HepG2 (cell line): ENCODE measurements around the gene IL1RAPL2. TPM values are rescaled to one million over a fixed set of nuclear protein-coding genes. Genes with fewer than 3 reads are reported as not detected.

Experiments
- ATAC-seq: fragments of 200-7000 bp; cut with Tn5 transposase; 3 replicates; pipeline ENCODE4 v1.9.1; 2020; ENCODE audit warnings: mild to moderate bottlenecking, moderate library complexity
- BruUV-seq: library from RNA; stranded (reverse); fragments of 400-500 nt; replicated peaks from 2 replicates; lab custom pipeline; 2021; lab: Mats Ljungman, UMichigan
- CTCF ChIA-PET: fragments of 300-600 bp; formaldehyde crosslinking; extraction: SDS; loops from one replicate; lab custom pipeline; 2021; ENCODE audit warnings: low total read pairs, inconsistent platforms, low intra/inter-chr PET ratio; lab: Yijun Ruan, JAX
- POLR2A ChIA-PET: fragments of 350-600 bp; sonication (Branson Sonifier 250); formaldehyde crosslinking; loops from one replicate; lab custom pipeline; 2020; ENCODE audit warnings: antibody characterized with exemption, inconsistent platforms; lab: Yijun Ruan, JAX
- DNase-seq: peaks from one replicate; pipeline ENCODE4 v3.0.0-alpha.2; 2015; ENCODE audit warnings: low spot score
- FAIRE-seq: peaks from 3 replicates; lab custom pipeline; 2011; peaks lifted over from hg19 to GRCh38; lab: Jason Lieb, UNC
- H2AFZ ChIP-seq: one replicate; pipeline ENCODE4 v1.6.1; 2011; ENCODE audit warnings: low read length, inconsistent platforms
- H3K27ac ChIP-seq: fragments of 300-600 bp; 3 replicates; pipeline ENCODE4 v1.8.0; 2011; ENCODE audit warnings: mixed run types, mild to moderate bottlenecking, mixed read lengths, low read length, inconsistent platforms; ENCODE audit not compliant: insufficient read depth; ENCODE audit errors: extremely low read length
- H3K27me3 ChIP-seq, 2 experiments: fragments of 200-600 bp in 1 of 2; 2 replicates in 1 of 2; 3 replicates in 1 of 2; pipeline versions ENCODE4 v1.6.0 to v1.8.0; 2011; ENCODE audit warnings: low read length in 2 of 2, mild to moderate bottlenecking in 2 of 2, moderate library complexity in 2 of 2, inconsistent platforms in 1 of 2; ENCODE audit not compliant: insufficient read depth in 2 of 2, control insufficient read depth in 1 of 2
- H3K36me3 ChIP-seq, 2 experiments: fragments of 200-600 bp in 1 of 2; replicated peaks in 1 of 2; 2 replicates in 1 of 2; 3 replicates in 1 of 2; pipeline versions ENCODE4 v1.5.1 to v1.8.0; 2011; ENCODE audit warnings: low read length in 2 of 2, inconsistent platforms in 1 of 2; ENCODE audit not compliant: insufficient read depth in 2 of 2, control insufficient read depth in 1 of 2
- H3K4me1 ChIP-seq: 2 replicates; pipeline ENCODE4 v1.5.1; 2012; ENCODE audit warnings: low read length, inconsistent platforms; ENCODE audit not compliant: insufficient read depth
- H3K4me2 ChIP-seq: 2 replicates; pipeline ENCODE4 v1.6.0; 2011; ENCODE audit warnings: low read depth, low read length, inconsistent platforms
- H3K4me3 ChIP-seq, 3 experiments: fragments of 200-600 bp in 1 of 3; sonication (generic), shearing (Covaris generic) in 1 of 3; replicated peaks in 1 of 3; 2 replicates each; pipeline ENCODE4 v1.5.1; 2011 to 2016; ENCODE audit warnings: low read length in 3 of 3, inconsistent platforms in 2 of 3, low read depth in 2 of 3, mild to moderate bottlenecking in 2 of 3, control low read depth in 1 of 3, mixed read lengths in 1 of 3; ENCODE audit not compliant: insufficient read depth in 1 of 3
- H3K79me2 ChIP-seq: one replicate; pipeline ENCODE4 v1.6.1; 2011; ENCODE audit warnings: low read length, inconsistent platforms; ENCODE audit not compliant: insufficient read depth
- H3K9ac ChIP-seq: 2 replicates; pipeline ENCODE4 v1.6.0; 2011; ENCODE audit warnings: mild to moderate bottlenecking, low read depth, low read length, inconsistent platforms; ENCODE audit not compliant: insufficient read depth
- H3K9me3 ChIP-seq: 2 replicates; pipeline ENCODE4 v1.5.1; 2012; ENCODE audit warnings: mild to moderate bottlenecking, low read length
- H4K20me1 ChIP-seq: 2 replicates; pipeline ENCODE4 v1.6.0; 2011; ENCODE audit warnings: inconsistent platforms, mild to moderate bottlenecking, low read length, moderate library complexity; ENCODE audit not compliant: insufficient read depth
- GMEB1 ChIP-seq: sonication (generic); formaldehyde crosslinking; IDR thresholded peaks from 2 replicates; pipeline ENCODE4 v1.5.1; 2020; ENCODE audit warnings: missing genetic modification reagents, mild to moderate bottlenecking, borderline replicate concordance
- HNF1A ChIP-seq, 2 experiments: sonication (generic) in 1 of 2; formaldehyde crosslinking in 1 of 2; IDR thresholded peaks; 2 replicates each; pipeline versions ENCODE4 v1.4.0 to v1.6.1; 2016 to 2020; ENCODE audit warnings: borderline replicate concordance in 1 of 2, low read depth in 1 of 2, mild to moderate bottlenecking in 1 of 2, missing genetic modification reagents in 1 of 2
- NCOR1 ChIP-seq: fragments of 200-600 bp; sonication (generic); IDR thresholded peaks from 2 replicates; pipeline ENCODE4 v1.7.0; 2017; ENCODE audit warnings: antibody characterized with exemption, low read length, borderline replicate concordance
- SMAD3 ChIP-seq: sonication (generic); formaldehyde crosslinking; IDR thresholded peaks from 2 replicates; pipeline ENCODE4 v1.4.0; 2020; ENCODE audit warnings: missing genetic modification reagents
- ZBTB49 ChIP-seq: sonication (generic); formaldehyde crosslinking; IDR thresholded peaks from 2 replicates; pipeline ENCODE4 v1.4.0; 2020; ENCODE audit warnings: missing genetic modification reagents, borderline replicate concordance
- ZFP62 ChIP-seq: sonication (generic); formaldehyde crosslinking; IDR thresholded peaks from 2 replicates; pipeline ENCODE4 v1.4.0; 2020; ENCODE audit warnings: missing genetic modification reagents
- ZNF607 ChIP-seq: sonication (generic); formaldehyde crosslinking; IDR thresholded peaks from 2 replicates; pipeline ENCODE4 v1.5.1; 2020; ENCODE audit warnings: missing genetic modification reagents, mild to moderate bottlenecking, borderline replicate concordance
- WGBS: methylation state at CpG from one replicate; pipeline ENCODE4 v1.1.6; 2017; ENCODE audit warnings: low lambda C conversion rate; 5-methylcytosine and 5-hydroxymethylcytosine counted together
- in situ Hi-C: cut with HindIII; loops from 2 replicates; pipeline ENCODE4 v1.10.0; 2017; ENCODE audit warnings: low pct_unique_long_range_greater_than_20kb; ENCODE audit not compliant: extremely low pct_ligation_motif_present
- intact Hi-C: fragments of 100-400 bp; cut with micrococcal nuclease; formaldehyde crosslinking; loops from one replicate; pipeline ENCODE4 v1.10.0; 2022; ENCODE audit not compliant: unreplicated experiment
- polyA plus RNA-seq, 8 experiments: library from polyadenylated mRNA; depleted of rRNA in 3 of 8; stranded (reverse) in 7 of 8; unstranded in 1 of 8; fragments of >200 nt; fragmentation: Illumina TruSeq in 4 of 8; extraction: Trizol in 4 of 8; gene quantifications; 2 replicates each; pipeline versions ENCODE4 v1.2.1 to v1.2.3, GENCODE V29; 2011 to 2016; ENCODE audit warnings: low read depth in 4 of 8, missing spikeins in 1 of 8, mixed read lengths in 1 of 8; ENCODE audit not compliant: insufficient read depth in 1 of 8
- total RNA-seq, 5 experiments: library from RNA; depleted of rRNA; stranded (reverse); fragments of >200 nt; fragmentation: Illumina TruSeq; extraction: Trizol; gene quantifications; 2 replicates each; pipeline ENCODE4 v1.2.3, GENCODE V29; 2016; ENCODE audit warnings: low read depth in 1 of 5

Gene IL1RAPL2
- total and polyA plus RNA-seq, 2 of the 13 experiments (the other 11 are each of a cell fraction or from before 2014, with no cell fraction given): not detected

GRCh38 chrX:105483011-105483410 is 917.0 kb downstream of the IL1RAPL2 start:
- Histone ChIP-seq H3K9me3 (no peaks in the 10 kb centered on the region), H3K4me1 (no peaks in the 10 kb centered on the region), H3K4me3 (no peak overlapping the region), H3K4me2 (no peak overlapping the region), H3K27ac (no peak overlapping the region), H4K20me1 (no peaks in the 10 kb centered on the region), H3K27me3 (no peaks in the 10 kb centered on the region), H3K36me3 (no peaks in the 10 kb centered on the region), H3K79me2 (no peaks in the 10 kb centered on the region), H3K9ac (no peak overlapping the region), H2AFZ (no peak overlapping the region)
- TF ChIP-seq ZFP62 (CRISPR knock-in tag) (no peak), SMAD3 (CRISPR knock-in tag) (no peak)
- FAIRE-seq (no peak), DNase-seq (no peak), ATAC-seq (no peak)
- intact Hi-C loops: no loop called here
- ChIA-PET CTCF (no interaction called here), POLR2A (no interaction called here)
- in situ Hi-C loops: no loop called here
- BruUV-seq: no TSS peak

- no peaks in the 10 kb centered on the region for H3K36me3 ChIP-seq
- H2AFZ ChIP-seq: no peak overlapping the region
- in situ Hi-C loops: no loop called here
- H3K4me3 ChIP-seq: no peak overlapping the region
- BruUV-seq: no TSS peak
- 0% methylated on average over 1 of the region's 1 CpG for WGBS
- H3K4me2 ChIP-seq: no peak overlapping the region
- H3K9ac ChIP-seq: no peak overlapping the region
- ChIA-PET POLR2A (no interaction called here), CTCF (no interaction called here)
- H4K20me1 ChIP-seq: no peaks in the 10 kb centered on the region
- no peak overlapping the region for H3K27ac ChIP-seq
- DNase-seq (no peak), FAIRE-seq (no peak), ATAC-seq (no peak)
- no peaks in the 10 kb centered on the region for H3K9me3 ChIP-seq
- intact Hi-C loops: no loop called here
- no peaks in the 10 kb centered on the region for H3K27me3 ChIP-seq
- no peaks in the 10 kb centered on the region for H3K4me1 ChIP-seq
- H3K79me2 ChIP-seq: no peaks in the 10 kb centered on the region
- no peak for TF ChIP-seq ZNF607 (CRISPR knock-in tag)
- no peak for TF ChIP-seq ZBTB49 (CRISPR knock-in tag)
- TF ChIP-seq GMEB1 (CRISPR knock-in tag): no peak
- no peak for TF ChIP-seq HNF1A (IDR thresholded peaks at IDR 0.05; ENCODE audit: low read depth)
- TF ChIP-seq HNF1A (CRISPR knock-in tag; IDR thresholded peaks at IDR 0.05; ENCODE audit: borderline replicate concordance): no peak
- TF ChIP-seq NCOR1: no peak
These were observed 922.7 kb downstream of the IL1RAPL2 start for GRCh38 chrX:105488716-105489115.
